ENCODE measurements around the gene EXOC1L. TPM values are rescaled to one million over a fixed set of nuclear protein-coding genes. Genes with fewer than 3 reads are reported as not detected.

The EXOC1L gene
- polyA plus RNA-seq, 3 donors: not detected

DNA sequence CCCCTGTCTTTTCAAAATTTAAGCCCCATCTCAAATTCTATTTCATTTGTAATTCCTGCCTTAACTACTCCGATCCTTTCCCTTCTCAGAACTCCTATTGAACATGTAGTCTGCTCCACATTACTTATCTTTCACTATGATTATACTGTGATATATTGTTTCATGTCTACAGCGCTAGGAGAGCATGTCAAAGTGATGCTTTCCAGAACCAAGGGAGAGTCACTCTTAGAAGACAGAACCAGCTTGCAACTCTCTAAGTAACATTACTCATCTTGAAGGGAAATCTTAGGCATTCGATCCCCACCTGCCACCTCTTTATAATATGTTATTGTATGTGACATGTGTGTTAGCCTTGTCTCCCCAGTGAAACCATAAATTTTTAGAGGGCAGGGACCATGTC, 10.5 kb downstream of the EXOC1L start:
- no peaks in the 10 kb centered on the region for H3K4me1 Mint-ChIP-seq
- no peaks in the 10 kb centered on the region for H4K20me1 ChIP-seq (ENCODE audit: insufficient read depth, low read length)
- H3K9me3 Mint-ChIP-seq: peaks cover 0 to 2% (median 0%) of the 10 kb centered on the region in 7 donors
- DNase-seq: no peak
- no CpG with 5 or more reads among the region's 3 CpGs for WGBS (ENCODE audit: insufficient coverage)
- intact Hi-C loops (cut with micrococcal nuclease): no loop called here
- H3K27me3 Mint-ChIP-seq (ENCODE audit: low read depth in 3 of 3): peaks cover 0 to 8% (median 2%) of the 10 kb centered on the region in 3 donors
- H3K9ac ChIP-seq (ENCODE audit: insufficient read depth, low read length, poor library complexity, severe bottlenecking): no peak overlapping the region
- no peaks in the 10 kb centered on the region for H3K36me3 ChIP-seq (replicated peaks in 1 of 2; ENCODE audit: control insufficient read depth in 1 of 2, insufficient read depth in 2 of 2, low read length in 2 of 2)
- H3K27me3 ChIP-seq (ENCODE audit: control insufficient read depth in 2 of 2, insufficient read depth in 2 of 2, low read length in 2 of 2): no peaks in the 10 kb centered on the region
- no peak overlapping the region for H3K4me2 ChIP-seq (replicated peaks; ENCODE audit: extremely low read depth, low read length, poor library complexity, severe bottlenecking)
- H3K4me1 ChIP-seq (ENCODE audit: control insufficient read depth in 1 of 2, insufficient read depth in 2 of 2, low read length in 2 of 2): no peaks in the 10 kb centered on the region
- no peak overlapping the region for H3K4me3 Mint-ChIP-seq
- TF ChIP-seq, protein P1, sequence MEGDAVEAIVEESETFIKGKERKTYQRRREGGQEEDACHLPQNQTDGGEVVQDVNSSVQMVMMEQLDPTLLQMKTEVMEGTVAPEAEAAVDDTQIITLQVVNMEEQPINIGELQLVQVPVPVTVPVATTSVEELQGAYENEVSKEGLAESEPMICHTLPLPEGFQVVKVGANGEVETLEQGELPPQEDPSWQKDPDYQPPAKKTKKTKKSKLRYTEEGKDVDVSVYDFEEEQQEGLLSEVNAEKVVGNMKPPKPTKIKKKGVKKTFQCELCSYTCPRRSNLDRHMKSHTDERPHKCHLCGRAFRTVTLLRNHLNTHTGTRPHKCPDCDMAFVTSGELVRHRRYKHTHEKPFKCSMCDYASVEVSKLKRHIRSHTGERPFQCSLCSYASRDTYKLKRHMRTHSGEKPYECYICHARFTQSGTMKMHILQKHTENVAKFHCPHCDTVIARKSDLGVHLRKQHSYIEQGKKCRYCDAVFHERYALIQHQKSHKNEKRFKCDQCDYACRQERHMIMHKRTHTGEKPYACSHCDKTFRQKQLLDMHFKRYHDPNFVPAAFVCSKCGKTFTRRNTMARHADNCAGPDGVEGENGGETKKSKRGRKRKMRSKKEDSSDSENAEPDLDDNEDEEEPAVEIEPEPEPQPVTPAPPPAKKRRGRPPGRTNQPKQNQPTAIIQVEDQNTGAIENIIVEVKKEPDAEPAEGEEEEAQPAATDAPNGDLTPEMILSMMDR (IDR thresholded peaks at IDR 0.05): no peak
- no peaks in the 10 kb centered on the region for H3K9me3 ChIP-seq (replicated peaks in 1 of 2; ENCODE audit: control insufficient read depth in 1 of 2, insufficient read depth in 1 of 2, low read length in 2 of 2)
- H3K27ac Mint-ChIP-seq: no peak overlapping the region
- H3K36me3 Mint-ChIP-seq: no peaks in the 10 kb centered on the region
- H2AFZ ChIP-seq (ENCODE audit: insufficient read depth, low read depth, low read length, poor library complexity, severe bottlenecking): no peak overlapping the region
- H3K4me3 ChIP-seq (replicated peaks in 1 of 3; ENCODE audit: low read depth in 2 of 3, low read length in 3 of 3): no peak overlapping the region
- no peak overlapping the region for H3K27ac ChIP-seq (ENCODE audit: low read depth in 1 of 2, low read length in 2 of 2)
- H3K79me2 ChIP-seq (ENCODE audit: insufficient read depth, low read length): no peaks in the 10 kb centered on the region

DNA sequence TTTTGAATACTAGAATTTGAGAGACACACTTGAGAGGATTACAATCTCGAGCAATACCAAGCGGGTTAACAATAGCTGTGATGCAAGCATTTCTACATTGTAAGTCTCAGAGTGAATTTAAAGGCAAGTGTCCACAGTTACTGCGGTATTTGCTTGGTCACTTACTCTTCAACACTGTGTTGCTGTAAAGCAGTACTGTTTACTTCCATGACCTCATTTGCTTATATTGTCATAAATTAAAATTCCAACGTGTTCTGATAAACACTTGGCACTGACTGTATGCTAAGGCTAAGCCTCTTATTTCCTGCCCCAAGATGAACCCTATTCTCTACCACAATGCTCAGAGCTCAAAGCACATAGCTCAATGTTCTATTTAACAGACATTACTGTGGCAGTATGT, 11.1 kb downstream of the EXOC1L start:
- no peak overlapping the region for H3K4me2 ChIP-seq (replicated peaks; ENCODE audit: extremely low read depth, low read length, poor library complexity, severe bottlenecking)
- Mint-ChIP-seq H3K27ac (no peak overlapping the region), H3K27me3 (ENCODE audit: low read depth in 3 of 3) (peaks cover 0 to 8% (median 2%) of the 10 kb centered on the region in 3 donors), H3K4me1 (no peaks in the 10 kb centered on the region), H3K36me3 (no peaks in the 10 kb centered on the region), H3K4me3 (no peak overlapping the region), H3K9me3 (peaks cover 0 to 1% (median 0%) of the 10 kb centered on the region in 7 donors)
- H3K79me2 ChIP-seq (ENCODE audit: insufficient read depth, low read length): no peaks in the 10 kb centered on the region
- H3K9ac ChIP-seq (ENCODE audit: insufficient read depth, low read length, poor library complexity, severe bottlenecking): no peak overlapping the region
- no peaks in the 10 kb centered on the region for H4K20me1 ChIP-seq (ENCODE audit: insufficient read depth, low read length)
- no peaks in the 10 kb centered on the region for H3K36me3 ChIP-seq (replicated peaks in 1 of 2; ENCODE audit: control insufficient read depth in 1 of 2, insufficient read depth in 2 of 2, low read length in 2 of 2)
- TF ChIP-seq, protein P1 (IDR thresholded peaks at IDR 0.05): no peak
- WGBS (ENCODE audit: insufficient coverage): 22% methylated on average over 1 of the region's 4 CpGs
- H3K27me3 ChIP-seq (ENCODE audit: control insufficient read depth in 2 of 2, insufficient read depth in 2 of 2, low read length in 2 of 2): no peaks in the 10 kb centered on the region
- H3K4me1 ChIP-seq (ENCODE audit: control insufficient read depth in 1 of 2, insufficient read depth in 2 of 2, low read length in 2 of 2): no peaks in the 10 kb centered on the region
- no peak overlapping the region for H2AFZ ChIP-seq (ENCODE audit: insufficient read depth, low read depth, low read length, poor library complexity, severe bottlenecking)
- H3K27ac ChIP-seq (ENCODE audit: low read depth in 1 of 2, low read length in 2 of 2): no peak overlapping the region
- H3K4me3 ChIP-seq (replicated peaks in 1 of 3; ENCODE audit: low read depth in 2 of 3, low read length in 3 of 3): no peak overlapping the region
- no peak for DNase-seq
- intact Hi-C loops (cut with micrococcal nuclease): no loop called here
- H3K9me3 ChIP-seq (replicated peaks in 1 of 2; ENCODE audit: control insufficient read depth in 1 of 2, insufficient read depth in 1 of 2, low read length in 2 of 2): no peaks in the 10 kb centered on the region

Measured in CD14-positive monocyte (primary cell).